Measurements from ENCODE around the gene PDZRN3. TPM values are rescaled to one million over a fixed set of nuclear protein-coding genes. Genes with fewer than 3 reads are reported as not detected.

The PDZRN3 gene
- total and polyA plus RNA-seq, 3 donors from 2014 or later: 15.8 to 30.8 (median 23.1) TPM

GRCh38 chr3:73480187-73480672, 144.5 kb downstream of the PDZRN3 start:
- Histone ChIP-seq H3K4me1 (no peaks in the 10 kb centered on the region), H3K27me3 (no peaks in the 10 kb centered on the region), H3K4me3 (no peak overlapping the region), H3K27ac (no peak overlapping the region), H3K9me3 (no peaks in the 10 kb centered on the region), H3K36me3 (ENCODE audit: low read depth, missing control alignments) (no peaks in the 10 kb centered on the region)
- TF ChIP-seq CTCF (IDR thresholded peaks at IDR 0.05) (no peak), POLR2A (IDR thresholded peaks at IDR 0.05) (no peak)
- intact Hi-C loops (cut with DNase I; ENCODE audit: low total_unique reads): no loop called here
- 75 to 85% methylated on average over 3 of the region's 3 CpGs for WGBS, 2 donors
- no peak for DNase-seq

GRCh38 chr3:73479325-73479724, 145.4 kb downstream of the PDZRN3 start:
- WGBS, 2 donors: 94 to 95% methylated on average over 5 of the region's 5 CpGs
- H3K4me1 ChIP-seq: no peaks in the 10 kb centered on the region
- DNase-seq: no peak

GRCh38 chr3:73478858-73479257, 145.9 kb downstream of the PDZRN3 start:
- Histone ChIP-seq H3K4me3 (no peak overlapping the region), H3K4me1 (no peaks in the 10 kb centered on the region), H3K27me3 (no peaks in the 10 kb centered on the region), H3K36me3 (ENCODE audit: low read depth, missing control alignments) (no peaks in the 10 kb centered on the region), H3K9me3 (no peaks in the 10 kb centered on the region), H3K27ac (no peak overlapping the region)
- DNase-seq: no peak
- 69 to 84% methylated on average over 1 of the region's 1 CpG for whole genome bisulfite sequencing, 2 donors
- TF ChIP-seq CTCF (IDR thresholded peaks at IDR 0.05): no peak
- TF ChIP-seq POLR2A (IDR thresholded peaks at IDR 0.05): no peak
- intact Hi-C loops (cut with DNase I; ENCODE audit: low total_unique reads): no loop called here

More at GRCh38 chr3:73479325-73479724, 145.4 kb downstream of the PDZRN3 start:
- Histone ChIP-seq H3K27ac (no peak overlapping the region), H3K27me3 (no peaks in the 10 kb centered on the region), H3K9me3 (no peaks in the 10 kb centered on the region), H3K4me3 (no peak overlapping the region), H3K36me3 (ENCODE audit: low read depth, missing control alignments) (no peaks in the 10 kb centered on the region)
- intact Hi-C loops (cut with DNase I; ENCODE audit: low total_unique reads): no loop called here
- no peak for TF ChIP-seq POLR2A (IDR thresholded peaks at IDR 0.05)
- no peak for TF ChIP-seq CTCF (IDR thresholded peaks at IDR 0.05)

GRCh38 chr3:73475717-73476116, 149.0 kb downstream of the PDZRN3 start:
- H3K4me1 ChIP-seq: no peaks in the 10 kb centered on the region
- WGBS, 2 donors: 59 to 80% methylated on average over 2 of the region's 2 CpGs
- H3K4me3 ChIP-seq: no peak overlapping the region
- H3K27ac ChIP-seq: no peak overlapping the region
- TF ChIP-seq CTCF (IDR thresholded peaks at IDR 0.05): no peak
- no peak for TF ChIP-seq POLR2A (IDR thresholded peaks at IDR 0.05)
- H3K36me3 ChIP-seq (ENCODE audit: low read depth, missing control alignments): no peaks in the 10 kb centered on the region
- H3K9me3 ChIP-seq: no peaks in the 10 kb centered on the region
- intact Hi-C loops (cut with DNase I; ENCODE audit: low total_unique reads): no loop called here
- no peak for DNase-seq
- H3K27me3 ChIP-seq: no peaks in the 10 kb centered on the region

GRCh38 chr3:73475175-73475574, 149.6 kb downstream of the PDZRN3 start:
- H3K27me3 ChIP-seq: no peaks in the 10 kb centered on the region
- no peak overlapping the region for H3K27ac ChIP-seq
- DNase-seq: no peak
- intact Hi-C loops (cut with DNase I; ENCODE audit: low total_unique reads): no loop called here
- H3K9me3 ChIP-seq: no peaks in the 10 kb centered on the region
- 94 to 99% methylated on average over 4 of the region's 4 CpGs for WGBS, 2 donors
- H3K4me1 ChIP-seq: no peaks in the 10 kb centered on the region
- no peaks in the 10 kb centered on the region for H3K36me3 ChIP-seq (ENCODE audit: low read depth, missing control alignments)
- H3K4me3 ChIP-seq: no peak overlapping the region
- TF ChIP-seq CTCF (IDR thresholded peaks at IDR 0.05): no peak
- no peak for TF ChIP-seq POLR2A (IDR thresholded peaks at IDR 0.05)
